ENCODE results near the gene HDAC9. TPM values are rescaled to one million over a fixed set of nuclear protein-coding genes. Genes with fewer than 3 reads are reported as not detected.

The HDAC9 gene
- total RNA-seq, 2 experiments from 2014 or later = not detected

DNA sequence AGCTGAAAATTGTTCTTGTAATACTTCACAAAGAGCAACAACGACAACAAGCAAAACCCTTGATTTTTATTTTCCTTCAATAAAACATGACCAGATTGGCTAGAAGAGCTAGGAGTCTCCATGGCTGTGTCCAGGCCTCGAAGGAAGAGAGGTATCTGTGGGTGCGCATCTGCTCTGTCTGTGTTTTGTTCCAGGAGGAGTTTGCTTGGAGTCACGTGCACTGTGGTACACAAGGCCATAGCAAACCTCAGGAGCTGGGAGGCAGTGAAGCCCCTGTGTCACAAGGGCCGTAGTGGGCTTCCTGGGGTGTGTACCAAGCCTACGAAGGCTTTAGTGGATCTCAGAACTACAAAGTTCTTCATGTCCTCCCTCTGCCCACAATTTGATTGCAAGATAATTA lies 350.2 kb downstream of the HDAC9 start:
- CTCF ChIA-PET = no interaction called here
- no peaks in the 10 kb centered on the region for H3K36me3 Mint-ChIP-seq (ENCODE audit: low read depth)
- no peak for DNase-seq
- no peaks in the 10 kb centered on the region for H3K4me1 Mint-ChIP-seq (ENCODE audit: low read depth)
- H3K9me3 Mint-ChIP-seq = no peaks in the 10 kb centered on the region
- intact Hi-C loops (cut with micrococcal nuclease) = no loop called here
- H3K27ac Mint-ChIP-seq = no peak overlapping the region
- no peak overlapping the region for H3K4me3 Mint-ChIP-seq
- H3K27me3 Mint-ChIP-seq (ENCODE audit: low read depth) = no peaks in the 10 kb centered on the region

GRCh38 chr7:18846765-18847215 lies 351.2 kb downstream of the HDAC9 start:
- DNase-seq = no peak
- H3K9me3 Mint-ChIP-seq = peaks cover 3% of the 10 kb centered on the region
- intact Hi-C loops (cut with micrococcal nuclease) = no loop called here
- no peak overlapping the region for H3K4me3 Mint-ChIP-seq
- no peak overlapping the region for H3K27ac Mint-ChIP-seq
- H3K4me1 Mint-ChIP-seq (ENCODE audit: low read depth) = no peaks in the 10 kb centered on the region
- no peaks in the 10 kb centered on the region for H3K36me3 Mint-ChIP-seq (ENCODE audit: low read depth)
- no peaks in the 10 kb centered on the region for H3K27me3 Mint-ChIP-seq (ENCODE audit: low read depth)
- CTCF ChIA-PET = interaction anchor here (0.6 kb wide), 1 partner anchor 494 kb away, joined by 3 read pairs; no protein-coding TSS in a partner anchor

GRCh38 chr7:18849130-18849529 lies 353.6 kb downstream of the HDAC9 start:
- Mint-ChIP-seq H3K27me3 (ENCODE audit: low read depth) (no peaks in the 10 kb centered on the region), H3K4me1 (ENCODE audit: low read depth) (no peaks in the 10 kb centered on the region), H3K9me3 (peaks cover 3% of the 10 kb centered on the region), H3K4me3 (no peak overlapping the region), H3K36me3 (ENCODE audit: low read depth) (no peaks in the 10 kb centered on the region), H3K27ac (no peak overlapping the region)
- DNase-seq = no peak
- intact Hi-C loops (cut with micrococcal nuclease) = no loop called here
- CTCF ChIA-PET = no interaction called here

DNA sequence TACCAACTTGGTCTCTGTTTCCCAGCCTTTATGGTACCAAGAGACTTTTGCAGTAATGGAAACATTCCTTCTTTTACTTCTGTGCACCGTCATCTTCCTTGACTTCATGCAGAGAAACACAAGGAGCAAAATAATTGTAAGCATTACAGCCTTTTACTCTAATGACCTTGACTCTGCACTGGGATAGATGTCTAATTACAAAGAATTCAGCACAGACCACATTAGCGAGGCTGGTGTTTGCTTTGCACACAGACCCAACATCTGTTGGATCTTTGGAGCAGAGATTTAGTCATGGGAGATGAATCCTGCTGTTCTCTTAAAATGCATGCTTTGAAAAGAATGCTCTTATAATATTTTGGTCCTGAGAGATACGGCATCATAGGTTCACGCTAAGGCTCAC lies 360.2 kb downstream of the HDAC9 start:
- H3K9me3 Mint-ChIP-seq = peaks cover 3% of the 10 kb centered on the region
- CTCF ChIA-PET = no interaction called here
- no peak overlapping the region for H3K4me3 Mint-ChIP-seq
- DNase-seq = no peak
- no peaks in the 10 kb centered on the region for H3K36me3 Mint-ChIP-seq (ENCODE audit: low read depth)
- no peaks in the 10 kb centered on the region for H3K27me3 Mint-ChIP-seq (ENCODE audit: low read depth)
- no peaks in the 10 kb centered on the region for H3K4me1 Mint-ChIP-seq (ENCODE audit: low read depth)
- intact Hi-C loops (cut with micrococcal nuclease) = no loop called here
- H3K27ac Mint-ChIP-seq = no peak overlapping the region

DNA sequence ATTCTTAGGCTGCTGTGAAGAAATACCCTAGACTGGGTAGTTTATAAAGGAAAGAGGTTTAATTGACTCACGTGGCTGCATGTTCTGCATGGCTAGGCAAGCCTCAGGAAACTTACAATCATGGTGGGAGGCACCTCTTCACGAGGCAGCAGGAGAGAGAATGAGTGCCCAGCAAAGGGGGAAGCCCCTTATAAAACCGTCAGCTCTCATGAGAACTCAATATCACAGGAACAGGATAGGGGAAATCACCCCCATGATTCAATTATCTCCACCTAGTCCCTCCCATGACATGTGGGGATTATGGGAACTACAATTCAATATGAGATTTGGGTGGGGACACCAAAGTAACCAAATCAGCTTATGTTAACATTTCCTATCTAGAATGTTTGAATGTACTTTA lies 362.7 kb downstream of the HDAC9 start:
- H3K27me3 Mint-ChIP-seq (ENCODE audit: low read depth) = no peaks in the 10 kb centered on the region
- intact Hi-C loops (cut with micrococcal nuclease) = no loop called here
- no peaks in the 10 kb centered on the region for H3K36me3 Mint-ChIP-seq (ENCODE audit: low read depth)
- CTCF ChIA-PET = no interaction called here
- no peak for DNase-seq
- peaks cover 3% of the 10 kb centered on the region for H3K9me3 Mint-ChIP-seq
- no peak overlapping the region for H3K4me3 Mint-ChIP-seq
- H3K27ac Mint-ChIP-seq = no peak overlapping the region
- H3K4me1 Mint-ChIP-seq (ENCODE audit: low read depth) = no peaks in the 10 kb centered on the region

- Mint-ChIP-seq H3K4me3 (no peak overlapping the region), H3K27me3 (ENCODE audit: low read depth) (no peaks in the 10 kb centered on the region), H3K9me3 (peaks cover 4% of the 10 kb centered on the region), H3K27ac (no peak overlapping the region), H3K36me3 (ENCODE audit: low read depth) (no peaks in the 10 kb centered on the region), H3K4me1 (ENCODE audit: low read depth) (no peaks in the 10 kb centered on the region)
- no peak for DNase-seq
- intact Hi-C loops (cut with micrococcal nuclease) = no loop called here
- CTCF ChIA-PET = interaction anchor here (0.6 kb wide), 1 partner anchor 16 kb away, joined by 8 read pairs; no protein-coding TSS in a partner anchor
Measured at GRCh38 chr7:18859318-18859717, 363.8 kb downstream of the HDAC9 start.

GRCh38 chr7:18860221-18860620 lies 364.7 kb downstream of the HDAC9 start:
- intact Hi-C loops (cut with micrococcal nuclease) = no loop called here
- CTCF ChIA-PET = no interaction called here
- no peak for DNase-seq
- peaks cover 4% of the 10 kb centered on the region for H3K9me3 Mint-ChIP-seq
- no peak overlapping the region for H3K4me3 Mint-ChIP-seq
- no peaks in the 10 kb centered on the region for H3K27me3 Mint-ChIP-seq (ENCODE audit: low read depth)
- no peaks in the 10 kb centered on the region for H3K4me1 Mint-ChIP-seq (ENCODE audit: low read depth)
- H3K27ac Mint-ChIP-seq = no peak overlapping the region
- H3K36me3 Mint-ChIP-seq (ENCODE audit: low read depth) = no peaks in the 10 kb centered on the region

DNA sequence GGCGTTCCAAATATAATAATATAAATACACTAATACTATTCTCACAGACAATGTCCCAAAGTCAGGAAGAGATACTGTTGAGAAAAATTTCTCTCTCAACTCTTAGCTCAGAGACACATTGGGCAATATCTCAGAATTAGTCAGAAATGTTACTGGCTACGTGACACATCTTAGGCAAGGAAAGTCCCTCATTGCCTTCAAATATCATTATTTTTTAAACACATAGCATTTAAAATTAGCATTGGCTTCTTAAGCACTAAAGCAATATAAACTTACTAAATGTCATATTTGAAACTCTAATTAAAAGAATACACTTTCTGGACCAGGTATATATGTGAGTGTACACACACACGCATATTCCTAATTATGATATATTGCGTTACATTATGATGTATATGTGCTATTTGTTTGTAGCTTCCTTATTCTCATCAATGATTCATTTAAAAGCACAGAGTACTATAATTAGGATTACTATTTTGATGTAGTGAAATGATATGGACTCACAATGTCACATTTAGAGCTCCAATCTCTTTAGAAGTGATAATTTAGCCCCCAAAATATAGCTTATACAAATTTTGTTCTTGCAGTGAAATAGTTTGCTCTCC lies 366.1 kb downstream of the HDAC9 start:
- intact Hi-C loops (cut with micrococcal nuclease) = no loop called here
- H3K36me3 Mint-ChIP-seq (ENCODE audit: low read depth) = no peaks in the 10 kb centered on the region
- no peaks in the 10 kb centered on the region for H3K27me3 Mint-ChIP-seq (ENCODE audit: low read depth)
- CTCF ChIA-PET = no interaction called here
- H3K4me1 Mint-ChIP-seq (ENCODE audit: low read depth) = no peaks in the 10 kb centered on the region
- no peak for DNase-seq
- no peak overlapping the region for H3K4me3 Mint-ChIP-seq
- no peak overlapping the region for H3K27ac Mint-ChIP-seq
- peaks cover 6% of the 10 kb centered on the region for H3K9me3 Mint-ChIP-seq

GRCh38 chr7:18864967-18865366 lies 369.4 kb downstream of the HDAC9 start:
- Mint-ChIP-seq H3K27me3 (ENCODE audit: low read depth) (no peaks in the 10 kb centered on the region), H3K9me3 (peaks cover 6% of the 10 kb centered on the region), H3K27ac (no peak overlapping the region), H3K36me3 (ENCODE audit: low read depth) (no peaks in the 10 kb centered on the region), H3K4me3 (no peak overlapping the region), H3K4me1 (ENCODE audit: low read depth) (no peaks in the 10 kb centered on the region)
- DNase-seq = no peak
- intact Hi-C loops (cut with micrococcal nuclease) = no loop called here
- CTCF ChIA-PET = no interaction called here

GRCh38 chr7:18866359-18867036 lies 370.9 kb downstream of the HDAC9 start:
- intact Hi-C loops (cut with micrococcal nuclease) = no loop called here
- H3K27ac Mint-ChIP-seq = no peak overlapping the region

DNA sequence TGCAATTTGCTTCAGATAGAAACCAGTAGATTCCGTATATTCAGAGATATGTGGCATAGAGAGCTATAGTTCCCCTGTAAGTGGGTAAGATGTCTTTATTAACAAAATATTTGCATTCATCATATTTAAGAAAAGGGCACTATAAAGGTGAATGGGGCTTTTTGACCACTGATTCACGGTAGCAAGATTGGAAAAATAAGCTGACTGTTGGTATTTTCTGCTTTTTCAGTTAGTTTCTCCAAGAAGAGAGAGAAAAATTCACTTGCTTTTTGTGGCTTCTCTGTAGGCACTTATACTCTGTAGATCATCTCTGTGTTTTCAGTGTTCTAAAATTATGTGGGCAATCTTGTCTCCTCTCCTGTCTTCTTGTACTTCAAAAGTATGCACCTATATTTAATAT lies 376.8 kb downstream of the HDAC9 start:
- H3K4me1 Mint-ChIP-seq (ENCODE audit: low read depth) = no peaks in the 10 kb centered on the region
- no peak overlapping the region for H3K27ac Mint-ChIP-seq
- H3K9me3 Mint-ChIP-seq = no peaks in the 10 kb centered on the region
- H3K27me3 Mint-ChIP-seq (ENCODE audit: low read depth) = no peaks in the 10 kb centered on the region
- intact Hi-C loops (cut with micrococcal nuclease) = no loop called here
- no peak for DNase-seq
- H3K4me3 Mint-ChIP-seq = no peak overlapping the region
- no peaks in the 10 kb centered on the region for H3K36me3 Mint-ChIP-seq (ENCODE audit: low read depth)
- CTCF ChIA-PET = no interaction called here

More at GRCh38 chr7:18866359-18867036, 370.9 kb downstream of the HDAC9 start:
- Mint-ChIP-seq H3K4me3 (no peak overlapping the region), H3K4me1 (ENCODE audit: low read depth) (no peaks in the 10 kb centered on the region), H3K36me3 (ENCODE audit: low read depth) (no peaks in the 10 kb centered on the region), H3K9me3 (peaks cover 6% of the 10 kb centered on the region), H3K27me3 (ENCODE audit: low read depth) (no peaks in the 10 kb centered on the region)
- no peak for DNase-seq
- CTCF ChIA-PET = no interaction called here

- Mint-ChIP-seq H3K27me3 (ENCODE audit: low read depth) (no peaks in the 10 kb centered on the region), H3K9me3 (no peaks in the 10 kb centered on the region), H3K27ac (no peak overlapping the region), H3K4me1 (ENCODE audit: low read depth) (no peaks in the 10 kb centered on the region), H3K36me3 (ENCODE audit: low read depth) (no peaks in the 10 kb centered on the region), H3K4me3 (no peak overlapping the region)
- intact Hi-C loops (cut with micrococcal nuclease) = no loop called here
- DNase-seq = no peak
- CTCF ChIA-PET = no interaction called here
Measured at GRCh38 chr7:18873734-18874336, 378.3 kb downstream of the HDAC9 start.

GRCh38 chr7:18874880-18875279 lies 379.3 kb downstream of the HDAC9 start:
- H3K27me3 Mint-ChIP-seq (ENCODE audit: low read depth) = no peaks in the 10 kb centered on the region
- H3K9me3 Mint-ChIP-seq = no peaks in the 10 kb centered on the region
- intact Hi-C loops (cut with micrococcal nuclease) = no loop called here
- H3K36me3 Mint-ChIP-seq (ENCODE audit: low read depth) = no peaks in the 10 kb centered on the region
- no peaks in the 10 kb centered on the region for H3K4me1 Mint-ChIP-seq (ENCODE audit: low read depth)
- DNase-seq = no peak
- CTCF ChIA-PET = no interaction called here
- H3K27ac Mint-ChIP-seq = no peak overlapping the region
- H3K4me3 Mint-ChIP-seq = no peak overlapping the region
